Measurements from ENCODE around the gene MRM1.

DNA sequence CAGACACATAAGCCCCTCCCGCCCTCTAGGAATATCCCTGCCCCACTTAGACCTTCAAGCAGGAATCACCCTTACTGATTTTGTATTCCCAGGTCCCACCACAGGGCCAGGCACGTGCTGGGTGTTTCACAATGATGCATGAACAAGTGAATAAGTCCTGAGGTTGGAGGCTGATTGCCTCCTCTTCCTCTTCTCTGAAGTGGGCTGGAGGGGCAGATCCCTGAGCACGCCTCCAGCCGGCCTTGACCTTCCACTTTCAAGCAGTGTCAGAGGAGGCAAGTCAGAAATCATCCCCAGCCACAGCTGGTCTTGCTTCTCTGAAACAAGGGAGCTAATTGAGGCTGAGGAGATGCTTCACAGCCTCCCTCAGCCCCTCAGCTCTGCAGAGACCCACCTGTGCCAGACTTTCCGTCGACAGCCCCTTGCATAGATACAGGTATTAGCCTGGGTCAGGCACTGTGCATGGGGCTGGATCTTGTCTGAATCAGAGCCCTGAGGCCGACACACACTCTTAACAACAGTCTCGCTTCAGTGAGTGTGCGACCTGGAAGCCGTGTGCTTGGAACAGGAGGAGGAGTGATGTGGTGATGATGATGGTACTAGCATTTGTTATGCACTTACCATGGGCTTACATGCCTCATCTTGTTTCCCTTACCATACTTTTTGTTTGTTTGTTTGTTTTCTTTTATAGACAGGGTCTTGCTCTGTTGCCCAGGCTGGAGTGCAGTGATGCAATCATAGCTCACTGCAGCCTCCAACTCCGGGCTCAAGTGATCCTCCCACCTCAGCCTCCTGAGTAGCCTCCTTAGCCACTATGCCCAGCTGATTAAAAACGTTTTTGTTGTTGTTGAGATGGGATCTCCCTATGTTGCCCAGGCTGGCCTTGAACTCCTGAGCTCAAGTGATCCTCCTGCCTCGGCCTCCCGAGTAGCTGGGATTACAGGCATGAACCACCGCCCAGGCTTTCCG is 15.0 kb downstream of the MRM1 start:
- TF ChIP-seq EP300 (IDR thresholded peaks at IDR 0.05) (no peak), NPAS2 (CRISPR knock-in tag; IDR thresholded peaks at IDR 0.05; ENCODE audit: borderline replicate concordance) (no peak), NFE2L2 (conservative IDR thresholded peaks at IDR 0.05; ENCODE audit: low read length) (no peak), CHD2 (IDR thresholded peaks at IDR 0.05; ENCODE audit: low read length, partially characterized antibody) (no peak), ZNF302 (CRISPR knock-in tag; IDR thresholded peaks at IDR 0.05) (no peak)
